ENCODE measurements around the gene PRSS57. TPM values are rescaled to one million over a fixed set of nuclear protein-coding genes. Genes with fewer than 3 reads are reported as not detected.

Gene PRSS57
- total and polyA plus RNA-seq, 2 of the 8 experiments (the other 6 are each of a cell fraction or from before 2014, with no cell fraction given) = not detected

- CTCF ChIA-PET (ENCODE audit: partially characterized antibody) = interaction anchor here (0.8 to 1.8 kb wide), 6 partner anchors 23 to 54 kb away, joined by 4 to 5 read pairs (median 4); no protein-coding TSS in a partner anchor
- POLR2A ChIA-PET (ENCODE audit: partially characterized antibody) = interaction anchor here (0.6 to 2.4 kb wide), 10 partner anchors 10 to 121 kb away, joined by 3 to 11 read pairs (median 4); partner anchors contain the start of genes BSG, PALM and PRSS57
- TF ChIP-seq TBP (IDR thresholded peaks at IDR 0.05; ENCODE audit: low read depth, low read length) (0 out of 2 replicates have a peak, but pooled peaks have one; percentile 6), POLR2AphosphoS5 (IDR thresholded peaks at IDR 0.05; ENCODE audit: low read depth, low read length) (peak; percentile 31; the same call in 1 of the 2 replicates), SIRT6 (IDR thresholded peaks at IDR 0.05; ENCODE audit: low read length) (no peak), POLR2A (IDR thresholded peaks at IDR 0.05; ENCODE audit: control extremely low read depth in 1 of 2, low read depth in 2 of 2, low read length in 2 of 2) (peak in 1 of 2 experiments; percentile 57; a peak in 1 of 3 replicates), SIX5 (IDR thresholded peaks at IDR 0.05; ENCODE audit: low read depth, low read length) (no peak), NRF1 (IDR thresholded peaks at IDR 0.05; ENCODE audit: low read depth, low read length) (0 out of 2 replicates have a peak, but pooled peaks have one; percentile 6), SIN3A (conservative IDR thresholded peaks at IDR 0.05 in 1 of 2, IDR thresholded peaks at IDR 0.05 in 1 of 2; ENCODE audit: low read depth in 1 of 2, low read length in 2 of 2) (0 out of 4 replicates have a peak, but pooled peaks of 1 of the 2 experiments have one; percentile 66), BRCA1 (IDR thresholded peaks at IDR 0.05; ENCODE audit: low read depth, low read length) (no peak)
- TF ChIP-seq, protein P1, sequence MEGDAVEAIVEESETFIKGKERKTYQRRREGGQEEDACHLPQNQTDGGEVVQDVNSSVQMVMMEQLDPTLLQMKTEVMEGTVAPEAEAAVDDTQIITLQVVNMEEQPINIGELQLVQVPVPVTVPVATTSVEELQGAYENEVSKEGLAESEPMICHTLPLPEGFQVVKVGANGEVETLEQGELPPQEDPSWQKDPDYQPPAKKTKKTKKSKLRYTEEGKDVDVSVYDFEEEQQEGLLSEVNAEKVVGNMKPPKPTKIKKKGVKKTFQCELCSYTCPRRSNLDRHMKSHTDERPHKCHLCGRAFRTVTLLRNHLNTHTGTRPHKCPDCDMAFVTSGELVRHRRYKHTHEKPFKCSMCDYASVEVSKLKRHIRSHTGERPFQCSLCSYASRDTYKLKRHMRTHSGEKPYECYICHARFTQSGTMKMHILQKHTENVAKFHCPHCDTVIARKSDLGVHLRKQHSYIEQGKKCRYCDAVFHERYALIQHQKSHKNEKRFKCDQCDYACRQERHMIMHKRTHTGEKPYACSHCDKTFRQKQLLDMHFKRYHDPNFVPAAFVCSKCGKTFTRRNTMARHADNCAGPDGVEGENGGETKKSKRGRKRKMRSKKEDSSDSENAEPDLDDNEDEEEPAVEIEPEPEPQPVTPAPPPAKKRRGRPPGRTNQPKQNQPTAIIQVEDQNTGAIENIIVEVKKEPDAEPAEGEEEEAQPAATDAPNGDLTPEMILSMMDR (IDR thresholded peaks at IDR 0.05; ENCODE audit: control extremely low read depth in 1 of 3, insufficient read depth in 1 of 3, low read depth in 1 of 3, low read length in 3 of 3) = peak; percentile 37 to 54 (median 54)
These were observed 14.8 kb downstream of the PRSS57 start for GRCh38 chr19:680287-681028.

More at GRCh38 chr19:680287-681028, 14.8 kb downstream of the PRSS57 start:
- H3K23me2 ChIP-seq (ENCODE audit: low read depth, low read length) = peaks cover 6% of the 10 kb centered on the region; the same call in 1 of the 2 replicates
- FAIRE-seq (no peak), DNase-seq (ENCODE audit: low read depth in 1 of 2, low spot score in 2 of 2) (peak; percentile 99)
- H3K23ac ChIP-seq (ENCODE audit: insufficient read length) = no peak overlapping the region
- no peak overlapping the region for H3K14ac ChIP-seq (ENCODE audit: insufficient read length)
- peak overlapping the region; percentile 46 to 90 (median 60); a peak in 6 of 7 replicates for H3K9ac ChIP-seq (replicated peaks in 1 of 4; ENCODE audit: extremely low read depth in 1 of 4, low read depth in 3 of 4, low read length in 3 of 4)
- peak overlapping the region; percentile 87 for H3K18ac ChIP-seq (ENCODE audit: extremely low read depth, low read length)
- no peaks in the 10 kb centered on the region for H3K79me2 ChIP-seq (ENCODE audit: control insufficient read depth in 1 of 2, insufficient read depth in 2 of 2, low read length in 2 of 2)
- peaks cover 0 to 10% (median 1%) of the 10 kb centered on the region in 4 experiments; a peak in 4 of 7 replicates for H3K4me1 ChIP-seq (replicated peaks in 1 of 4; ENCODE audit: control insufficient read depth in 3 of 4, insufficient read depth in 4 of 4, low read length in 3 of 4)
- peak overlapping the region; percentile 54 for H4K91ac ChIP-seq (replicated peaks; ENCODE audit: insufficient read length, low read length)
- no peak overlapping the region for H3K4ac ChIP-seq (replicated peaks; ENCODE audit: insufficient read length, low read depth, low read length)
- 0 out of 2 replicates have a peak, but pooled peaks cover 3% of the 10 kb centered on the region for H3K79me1 ChIP-seq (ENCODE audit: low read depth, low read length)
- peak overlapping the region; percentile 98 for H4K5ac ChIP-seq (ENCODE audit: insufficient read length, low read depth, low read length)
- H3K56ac ChIP-seq (replicated peaks; ENCODE audit: insufficient read length, low read depth, low read length) = peak overlapping the region; percentile 62
- no peaks in the 10 kb centered on the region for H3K36me3 ChIP-seq (ENCODE audit: control insufficient read depth in 2 of 4, insufficient read depth in 4 of 4, low read length in 3 of 4)
- no peak overlapping the region for H2BK20ac ChIP-seq (ENCODE audit: low read length)
- H3K27ac ChIP-seq (ENCODE audit: low read depth, low read length) = peak overlapping the region; percentile 91
- H3K4me3 ChIP-seq (ENCODE audit: extremely low read depth in 1 of 4, insufficient read depth in 2 of 4, low read depth in 3 of 4, low read length in 4 of 4) = peak overlapping the region; percentile 61 to 97 (median 66)
- 0% methylated on average over 20 of the region's 70 CpGs; no CpG with 5 or more reads in 1 of the 2 experiments for WGBS, 2 experiments (ENCODE audit: extremely low coverage in 1 of 2, insufficient coverage in 1 of 2, insufficient read length in 1 of 2, insufficient replicate concordance in 2 of 2, low coverage in 1 of 2, low lambda C conversion rate in 2 of 2, missing lambda C conversion rate in 1 of 2)
- H3K4me2 ChIP-seq (ENCODE audit: insufficient read depth in 1 of 2, low read depth in 2 of 2, low read length in 2 of 2) = peak overlapping the region; percentile 70 to 90
- H2BK15ac ChIP-seq (ENCODE audit: low read length) = no peak overlapping the region
- peak overlapping the region; percentile 90; the same call in 1 of the 2 replicates for H2AFZ ChIP-seq (ENCODE audit: low read length)
- peak overlapping the region; percentile 78 for H4K8ac ChIP-seq (ENCODE audit: extremely low read depth, insufficient read depth, low read length)
- H3K27me3 ChIP-seq (replicated peaks in 1 of 4; ENCODE audit: control insufficient read depth in 3 of 4, extremely low read depth in 1 of 4, insufficient read depth in 3 of 4, low read length in 3 of 4) = peaks cover 0 to 16% (median 10%) of the 10 kb centered on the region in 4 experiments; a peak in 5 of 7 replicates
- peak overlapping the region; percentile 97 for H2BK5ac ChIP-seq (ENCODE audit: low read depth, low read length)
- H3K9me3 ChIP-seq (ENCODE audit: insufficient read depth in 2 of 2, low read depth in 1 of 2, low read length in 1 of 2) = no peaks in the 10 kb centered on the region
- peak overlapping the region; percentile 80; the same call in 1 of the 2 replicates for H2BK12ac ChIP-seq (ENCODE audit: low read depth, low read length)
- peak overlapping the region; percentile 79 for H2BK120ac ChIP-seq (replicated peaks; ENCODE audit: low read depth, low read length)
- H4K20me1 ChIP-seq (replicated peaks in 1 of 2; ENCODE audit: control insufficient read depth in 1 of 2, insufficient read depth in 2 of 2, low read length in 2 of 2) = peaks cover 0 to 7% of the 10 kb centered on the region in 2 experiments
- H2AK5ac ChIP-seq (ENCODE audit: low read depth, low read length) = no peak overlapping the region

All from H1 (cell line).